HG03558 (cell line): ENCODE data around the gene AMIGO3.

ENCODE experiments used
- ATAC-seq: cut with Tn5 transposase; IDR thresholded peaks from one replicate; pipeline ENCODE4 v1.9.1; 2021; ENCODE audit warnings: moderate number of reproducible peaks; ENCODE audit not compliant: unreplicated experiment; ENCODE audit errors: extremely low read depth

The AMIGO3 gene

DNA sequence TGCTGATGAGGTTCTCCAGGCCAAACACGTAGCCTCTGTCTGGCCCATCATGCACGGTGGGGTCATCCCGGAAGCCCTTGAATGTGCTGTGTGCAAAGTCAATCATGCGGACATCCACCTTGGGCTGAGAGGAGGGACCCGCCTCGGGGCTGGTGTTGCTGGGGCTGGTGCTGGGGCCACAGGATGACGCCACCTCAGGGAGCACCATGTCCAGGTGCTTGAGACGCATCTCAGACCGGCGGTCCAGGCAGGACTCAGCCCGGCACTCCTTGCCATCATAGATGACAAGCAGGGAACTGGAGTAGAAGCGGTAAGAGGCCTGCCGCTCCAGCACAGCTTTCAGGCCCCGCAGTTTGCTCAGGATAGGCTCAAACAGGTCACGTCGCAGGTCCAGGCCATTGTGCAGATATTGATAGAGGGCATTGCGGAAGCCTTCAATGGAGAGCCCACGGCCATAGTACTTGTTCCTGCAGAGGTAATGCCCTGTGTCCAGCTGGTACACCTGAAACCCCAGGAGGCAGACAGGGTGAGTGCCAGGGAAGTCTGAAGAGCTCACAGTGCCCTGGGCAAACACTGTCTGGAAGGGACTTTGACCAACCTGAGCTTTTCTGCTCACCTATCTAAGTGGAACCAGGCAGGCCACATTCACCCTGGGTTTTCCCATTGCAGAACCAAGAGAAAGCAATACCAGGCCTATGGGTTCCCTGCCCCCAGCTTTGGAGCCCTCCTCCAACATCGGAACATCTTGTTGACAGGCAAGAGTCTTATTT lies 7.9 kb upstream of the AMIGO3 start:
- ATAC-seq = no peak

DNA sequence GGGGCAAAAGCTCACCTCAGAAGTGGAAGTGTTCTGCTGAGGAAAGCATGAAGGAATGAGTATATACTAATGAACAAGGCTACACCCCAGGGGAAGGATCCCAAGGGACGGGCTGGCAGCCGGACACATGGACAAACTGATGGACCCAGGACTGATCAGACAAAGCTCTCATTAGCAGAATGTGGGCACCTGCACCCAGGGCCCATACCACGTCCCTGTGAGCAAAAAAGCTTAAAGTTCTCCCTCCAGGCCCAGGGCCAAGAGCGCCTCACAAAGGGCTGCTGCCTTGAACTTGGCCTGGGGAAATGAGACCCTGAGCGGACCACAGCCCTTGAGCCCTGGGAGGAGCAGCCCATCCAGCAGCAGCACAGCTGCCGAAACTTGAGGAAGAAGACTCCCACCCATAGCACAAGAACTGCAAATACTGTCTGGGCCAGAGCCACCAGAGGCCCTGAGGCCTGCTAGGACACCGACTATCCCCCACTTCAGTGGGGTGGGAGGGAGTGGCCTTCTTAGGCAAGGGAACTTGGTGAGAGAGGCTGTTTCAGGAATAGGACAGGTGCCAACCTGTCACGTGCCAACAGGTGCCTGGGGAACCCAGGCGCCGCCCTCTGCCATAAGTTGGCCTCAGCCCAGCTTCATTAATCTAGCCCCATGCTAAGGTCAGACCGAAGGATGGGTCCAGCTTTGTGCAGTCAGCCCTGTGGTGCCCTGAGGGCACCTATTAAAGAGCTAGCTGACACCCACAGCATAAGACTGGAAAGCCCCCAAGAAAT lies 6.6 kb upstream of the AMIGO3 start:
- ATAC-seq = no peak

DNA sequence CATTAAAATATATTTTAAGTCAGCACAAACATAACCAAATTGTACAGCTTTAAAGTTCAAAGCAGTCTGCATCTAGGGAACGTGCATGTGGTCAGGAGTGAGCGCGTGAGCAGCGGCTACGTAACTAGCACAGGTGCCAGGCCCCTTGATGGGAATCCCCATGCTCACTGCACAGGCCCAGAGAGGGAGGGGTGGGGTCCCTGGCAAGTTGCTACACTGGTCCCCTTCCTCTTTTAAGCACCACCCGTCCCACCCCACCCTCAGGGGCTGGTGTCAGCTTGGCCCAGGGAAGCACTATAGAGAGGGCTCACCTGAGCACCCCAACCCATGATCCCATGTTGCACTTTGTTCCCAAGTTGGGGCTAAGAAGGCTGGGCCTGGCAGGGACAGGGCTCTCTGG lies 5.1 kb upstream of the AMIGO3 start:
- ATAC-seq = no peak

DNA sequence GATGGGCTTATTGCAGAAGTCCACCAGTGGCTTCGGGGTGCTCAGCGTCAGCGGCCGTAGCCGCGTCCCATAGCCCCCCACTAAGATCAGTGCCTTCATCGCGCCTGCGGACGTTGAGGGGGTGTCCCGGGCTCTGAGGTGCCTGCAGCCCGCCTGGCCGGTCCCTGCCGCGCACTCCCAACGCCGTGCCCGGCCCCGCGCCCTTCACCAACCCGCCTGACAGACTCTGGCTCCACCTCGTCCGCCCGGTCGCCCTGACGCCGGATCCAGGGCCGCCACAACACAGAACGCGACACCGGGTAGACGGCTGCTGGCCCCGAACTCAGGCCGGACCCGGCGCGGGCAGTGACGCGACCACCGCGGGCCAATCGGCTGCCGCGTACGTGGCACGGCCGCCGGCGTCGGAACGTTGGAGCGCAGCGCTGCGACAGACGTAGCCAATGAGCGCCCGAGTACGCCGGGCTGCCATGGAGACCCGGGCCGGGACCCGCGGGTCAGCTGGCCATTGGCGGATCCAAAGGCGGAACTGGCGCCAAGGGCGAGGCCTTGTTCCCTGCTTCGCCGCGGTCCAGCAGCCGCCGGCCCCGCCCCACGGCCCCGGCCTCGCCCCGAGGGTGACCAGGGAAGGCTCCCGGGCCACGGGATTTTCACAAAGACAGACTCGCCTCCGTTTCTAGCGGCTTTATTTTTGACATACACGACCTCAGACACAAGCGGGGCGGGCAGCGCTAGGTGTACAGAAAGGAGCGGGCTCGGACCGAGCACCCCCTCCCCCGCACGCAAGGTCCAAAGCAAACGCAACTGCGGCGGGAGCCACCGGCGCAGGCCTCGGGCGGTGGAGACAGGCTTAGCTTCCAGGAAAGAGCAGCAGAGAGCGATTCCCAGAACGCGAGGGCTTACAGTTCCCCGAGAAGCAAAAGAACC lies 4.4 kb upstream of the AMIGO3 start, which contains the start of gene GMPPB:
TSS of gene GMPPB (minus strand) at position 324 of the 924 bp plus-strand sequence. CDS start at position 99, 225 bp downstream.
- peak; percentile 67 for ATAC-seq

DNA sequence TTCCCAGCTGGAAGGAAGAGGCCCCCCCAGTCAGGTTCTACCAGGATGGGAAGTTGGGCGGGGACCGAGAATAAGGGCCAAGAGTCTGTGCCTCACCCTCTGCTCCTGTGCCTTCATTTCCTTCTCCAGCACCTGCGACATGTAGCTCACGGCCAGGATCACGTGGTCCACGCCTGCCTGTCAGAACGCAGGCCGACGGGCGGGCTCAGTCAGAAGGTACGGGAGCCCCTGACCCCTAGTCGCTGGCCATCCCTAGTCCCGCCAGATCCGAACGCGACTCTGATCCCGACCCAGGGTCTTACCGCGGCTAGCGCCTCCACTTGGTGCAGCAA lies 3.8 kb upstream of the AMIGO3 start:
- ATAC-seq = no peak

DNA sequence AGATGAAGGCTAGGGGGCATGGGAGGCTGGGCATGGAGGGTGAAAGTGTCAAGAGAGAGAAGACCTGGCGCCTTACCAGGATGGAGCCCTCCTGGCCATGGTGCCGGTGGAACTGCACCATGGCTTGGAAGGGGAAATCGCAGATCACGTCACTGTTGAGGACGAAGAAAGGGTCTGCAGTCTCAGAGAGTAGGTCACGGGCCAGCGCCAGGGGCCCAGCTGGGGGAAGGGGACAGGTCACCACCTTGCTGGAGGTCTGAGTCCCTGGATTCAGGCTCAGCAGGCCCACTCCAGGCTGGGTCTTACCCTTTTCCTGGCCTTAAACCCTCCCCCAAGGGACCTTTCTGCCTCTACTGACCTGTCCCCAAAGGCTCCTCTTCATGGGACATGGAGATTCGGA lies 3.4 kb upstream of the AMIGO3 start:
- ATAC-seq = no peak

DNA sequence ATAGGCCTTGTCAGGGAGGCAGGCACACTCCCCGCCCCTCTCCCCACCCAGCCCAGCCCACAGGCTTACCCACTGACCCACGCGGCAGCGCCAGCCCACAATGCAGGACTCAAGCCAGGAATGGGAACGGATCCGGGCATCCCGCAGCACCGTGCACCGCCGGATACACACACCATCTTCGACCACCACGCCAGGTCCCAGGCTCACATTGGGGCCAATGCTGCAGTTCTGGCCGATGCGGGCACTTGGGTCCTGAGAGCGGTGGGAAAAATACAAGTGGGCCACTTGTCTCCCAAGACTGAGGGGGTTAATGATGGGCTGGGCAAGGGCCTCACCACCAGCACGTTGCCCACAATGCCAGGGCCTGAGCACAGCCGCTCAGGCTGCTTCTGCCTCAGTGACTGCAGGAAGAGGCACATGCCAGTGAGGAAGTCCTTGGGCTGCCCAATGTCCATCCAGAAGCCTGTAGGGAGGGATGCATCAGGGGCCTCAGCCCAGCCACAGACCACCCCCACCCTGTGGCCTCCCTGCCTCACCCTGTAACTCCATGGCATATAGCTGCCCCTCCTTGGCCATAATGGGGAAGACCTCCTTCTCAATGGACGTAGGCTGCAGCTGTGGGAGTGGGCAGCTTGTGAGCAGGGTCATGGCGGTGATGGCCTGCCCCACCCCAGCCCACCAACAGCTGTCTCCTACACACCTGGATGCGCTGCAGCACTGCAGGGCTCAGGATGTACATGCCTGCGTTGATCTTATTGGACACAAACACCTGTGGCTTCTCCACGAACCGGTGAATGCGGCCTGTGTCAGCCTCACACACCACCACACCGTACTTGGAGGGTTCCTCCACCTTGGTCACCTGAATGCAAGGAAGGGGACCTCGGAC lies 2.7 kb upstream of the AMIGO3 start:
- ATAC-seq = no peak

DNA sequence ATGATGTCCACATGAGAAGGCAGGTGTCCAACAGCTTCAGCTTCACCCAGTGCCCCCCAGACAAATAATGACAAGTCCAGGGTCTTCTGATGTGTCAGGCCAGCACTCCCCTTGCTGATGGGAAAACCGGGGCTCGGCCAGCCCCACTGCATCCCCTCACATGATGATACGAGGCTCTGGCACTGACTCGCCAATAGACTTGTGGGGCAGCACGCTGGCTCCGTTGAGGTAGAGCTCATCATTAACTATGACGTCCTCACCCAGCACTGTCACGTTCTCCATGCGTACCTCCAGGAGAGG lies 2.1 kb upstream of the AMIGO3 start:
- no peak for ATAC-seq

DNA sequence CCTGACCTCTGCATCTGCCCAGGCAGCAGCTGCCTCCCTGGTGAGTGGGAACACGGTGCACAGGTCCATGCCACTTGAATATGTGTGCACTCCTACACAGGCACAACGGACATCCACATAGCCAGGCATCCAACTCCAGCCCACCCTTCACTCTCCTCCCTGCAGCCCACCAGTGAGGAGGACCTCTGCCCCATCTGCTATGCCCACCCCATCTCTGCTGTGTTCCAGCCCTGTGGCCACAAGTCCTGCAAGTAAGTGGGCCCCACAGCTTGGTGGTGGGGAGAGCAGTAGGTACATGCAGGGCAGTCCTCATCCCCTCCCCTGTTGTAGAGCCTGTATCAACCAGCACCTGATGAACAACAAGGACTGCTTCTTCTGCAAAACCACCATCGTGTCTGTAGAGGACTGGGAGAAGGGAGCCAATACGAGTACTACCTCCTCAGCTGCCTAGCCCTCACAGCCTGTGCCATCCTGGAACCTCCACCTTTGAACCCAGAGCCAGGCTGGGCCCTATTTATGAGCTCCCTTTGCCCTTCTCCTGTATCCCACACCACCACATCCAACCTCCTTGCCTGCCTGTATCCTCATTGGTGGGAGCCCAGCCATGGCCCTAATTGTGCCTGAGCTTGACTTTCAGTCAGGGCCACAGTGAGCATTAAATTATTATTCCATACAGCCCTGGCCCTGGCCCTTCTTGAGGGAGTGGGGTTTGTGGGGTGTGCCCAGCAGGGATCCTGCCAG lies 1.5 kb upstream of the AMIGO3 start:
- ATAC-seq = no peak

DNA sequence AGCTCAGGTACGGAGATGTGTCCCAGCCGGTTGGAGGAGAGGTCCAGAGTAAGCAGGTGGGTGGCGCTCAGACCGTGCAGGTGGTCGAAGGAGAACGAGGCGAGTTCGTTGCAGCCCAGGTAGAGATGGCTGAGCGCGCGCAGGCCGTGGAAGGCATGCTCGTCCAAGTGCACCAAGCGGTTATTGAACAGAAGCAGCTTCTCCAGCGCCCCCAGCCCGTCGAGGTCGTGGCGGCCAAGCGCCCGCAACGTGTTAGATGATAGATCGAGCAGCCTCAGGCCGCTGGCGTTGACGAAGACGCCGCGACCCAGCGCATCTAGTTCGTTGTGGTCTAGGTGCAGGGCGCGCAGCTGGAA lies 648 bp downstream of the AMIGO3 start:
- ATAC-seq = no peak

DNA sequence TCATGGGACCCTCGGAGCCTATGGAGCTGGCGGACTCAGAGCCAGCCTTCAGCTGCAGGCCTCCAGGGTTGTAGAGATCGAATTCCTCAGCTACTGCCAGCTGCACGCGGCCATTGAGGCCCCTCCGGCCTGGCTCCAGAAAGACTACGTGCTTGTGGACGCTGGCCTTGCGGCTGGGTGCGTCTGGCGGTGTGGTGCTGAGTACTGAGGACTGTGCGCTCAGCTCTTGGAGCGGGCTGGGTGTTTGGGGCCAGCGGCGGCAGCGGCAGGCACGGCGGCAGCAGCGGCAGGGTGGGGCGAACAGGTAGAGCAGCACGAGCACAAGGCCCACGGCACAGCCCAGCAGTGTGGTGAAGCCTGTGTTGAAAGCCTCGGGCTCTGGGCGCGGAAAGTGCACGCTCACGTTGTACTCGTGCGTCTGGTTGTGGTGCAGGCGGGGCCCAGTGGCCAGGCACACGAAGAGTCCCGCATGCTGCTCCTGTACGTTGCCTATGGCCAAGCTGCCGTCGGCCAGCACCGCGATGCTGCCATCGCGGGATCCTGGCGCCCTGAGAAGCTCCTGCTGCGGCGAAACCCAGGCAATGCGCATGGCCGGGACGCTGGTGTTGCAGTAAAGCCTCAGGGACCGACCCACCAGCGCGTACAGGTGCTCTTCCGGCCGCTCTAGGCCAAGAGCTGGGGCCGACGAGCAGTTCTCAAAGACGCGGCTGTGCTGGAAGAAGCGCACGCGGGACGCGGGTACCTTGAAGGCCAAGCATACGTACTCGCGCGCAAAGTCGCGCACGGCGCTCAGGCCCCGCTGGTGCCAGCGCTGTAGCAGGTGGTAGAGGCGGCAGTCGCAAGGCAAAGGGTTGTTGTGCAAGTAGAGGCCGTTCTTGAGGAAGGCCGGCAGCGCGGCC lies 1.3 kb downstream of the AMIGO3 start:
- ATAC-seq = no peak

DNA sequence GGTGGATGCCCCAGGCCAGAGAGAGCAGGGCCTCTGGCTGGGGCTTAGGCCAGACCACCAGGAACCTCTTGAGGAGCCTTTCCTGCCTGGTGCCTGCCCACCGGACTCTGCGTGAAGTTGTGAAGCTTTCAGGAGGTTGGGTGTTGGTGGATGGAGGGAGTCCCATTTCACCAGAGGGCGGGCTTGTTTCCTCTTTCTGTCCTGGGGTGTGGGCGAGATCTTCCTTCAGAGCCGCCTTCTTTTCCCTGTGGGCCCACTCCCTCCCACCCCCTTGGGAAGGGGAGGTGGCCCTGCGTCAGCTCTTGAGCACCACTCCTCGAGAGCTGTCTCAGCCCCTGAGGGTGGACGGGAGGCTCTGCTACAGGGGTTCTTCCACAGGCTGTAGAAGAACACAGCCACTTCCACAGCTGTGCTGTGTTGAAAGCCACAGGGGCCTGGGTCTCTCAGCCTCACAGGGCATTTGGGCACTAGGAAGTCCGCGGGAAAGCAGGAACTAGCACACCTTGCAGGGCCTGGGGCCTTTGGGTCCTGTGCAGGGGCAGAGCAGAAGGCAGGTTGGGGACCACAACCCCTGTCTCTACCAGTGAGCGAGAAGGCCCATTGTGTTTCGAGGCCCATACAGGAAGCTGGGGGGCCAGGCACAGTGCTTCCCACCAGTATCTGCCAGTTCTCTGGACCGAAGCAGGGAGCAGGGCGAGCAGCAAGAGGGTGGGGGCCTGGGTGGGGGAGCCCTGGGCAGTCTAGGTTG lies 2.1 kb downstream of the AMIGO3 start:
- no peak for ATAC-seq

DNA sequence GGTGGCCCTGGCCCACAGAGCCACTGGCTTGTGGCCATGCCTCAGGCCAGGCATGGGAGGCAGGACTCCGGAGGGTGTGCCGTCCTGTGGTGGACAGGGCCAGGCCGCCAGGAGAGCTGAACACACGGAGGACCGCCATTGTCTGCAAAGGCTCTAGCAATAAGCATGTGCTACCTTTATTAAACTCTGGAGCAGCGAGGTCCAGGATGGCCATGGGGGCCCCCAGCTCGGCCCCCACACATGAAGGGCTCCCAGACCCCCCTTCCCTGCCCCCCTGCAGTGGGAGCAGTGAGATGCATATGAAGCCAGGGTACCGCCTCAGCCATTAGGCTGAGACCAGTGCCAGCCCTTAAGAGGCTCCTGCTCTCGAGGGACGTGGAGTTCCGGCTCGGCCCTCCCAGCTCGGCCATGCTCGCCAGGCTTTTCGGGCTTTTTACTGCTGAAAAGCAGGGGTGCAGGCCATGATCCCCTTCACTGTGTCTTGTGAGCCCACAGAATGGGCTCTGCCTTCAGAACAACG lies 2.7 kb downstream of the AMIGO3 start:
- no peak for ATAC-seq

DNA sequence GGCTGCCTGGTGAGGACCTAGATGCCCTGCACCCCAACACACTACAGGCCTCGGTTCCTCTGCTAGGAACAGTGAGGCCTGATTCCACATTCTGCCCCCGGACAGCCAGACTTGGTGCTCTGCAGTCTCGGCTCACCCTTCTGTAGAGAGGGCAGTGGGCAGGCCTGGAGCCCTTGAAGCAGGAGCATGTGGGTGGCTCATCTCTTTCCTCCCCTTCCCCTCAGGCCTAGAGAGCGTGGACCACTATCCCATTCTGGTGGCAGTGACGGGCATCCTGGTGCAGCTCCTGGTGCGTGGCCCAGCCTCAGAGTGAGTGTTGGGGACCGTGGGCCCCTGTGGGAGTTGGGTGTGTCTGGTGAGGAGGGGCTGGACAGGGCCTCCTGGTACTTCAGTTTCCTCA lies 3.3 kb downstream of the AMIGO3 start:
- ATAC-seq = no peak

DNA sequence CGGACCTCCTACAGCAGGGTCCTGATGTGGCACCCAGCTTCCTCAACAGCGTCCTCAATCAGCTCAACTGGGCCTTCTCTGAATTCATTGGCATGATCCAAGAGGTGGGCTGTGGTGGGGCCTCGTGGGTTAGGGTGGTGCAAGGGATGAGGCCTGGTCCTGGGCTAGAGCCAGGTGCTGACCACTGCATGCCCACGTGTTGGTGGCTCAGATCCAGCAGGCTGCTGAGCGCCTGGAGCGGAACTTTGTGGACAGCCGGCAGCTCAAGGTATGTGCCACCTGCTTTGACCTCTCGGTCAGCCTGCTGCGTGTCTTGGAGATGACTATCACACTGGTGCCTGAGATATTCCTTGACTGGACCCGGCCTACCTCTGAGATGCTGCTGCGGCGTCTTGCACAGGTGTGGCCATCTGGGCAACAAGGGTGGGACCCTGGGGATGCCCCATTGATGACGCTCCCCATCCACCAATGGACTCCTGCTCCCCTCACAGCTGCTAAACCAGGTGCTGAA lies 3.8 kb downstream of the AMIGO3 start:
- ATAC-seq = no peak

DNA sequence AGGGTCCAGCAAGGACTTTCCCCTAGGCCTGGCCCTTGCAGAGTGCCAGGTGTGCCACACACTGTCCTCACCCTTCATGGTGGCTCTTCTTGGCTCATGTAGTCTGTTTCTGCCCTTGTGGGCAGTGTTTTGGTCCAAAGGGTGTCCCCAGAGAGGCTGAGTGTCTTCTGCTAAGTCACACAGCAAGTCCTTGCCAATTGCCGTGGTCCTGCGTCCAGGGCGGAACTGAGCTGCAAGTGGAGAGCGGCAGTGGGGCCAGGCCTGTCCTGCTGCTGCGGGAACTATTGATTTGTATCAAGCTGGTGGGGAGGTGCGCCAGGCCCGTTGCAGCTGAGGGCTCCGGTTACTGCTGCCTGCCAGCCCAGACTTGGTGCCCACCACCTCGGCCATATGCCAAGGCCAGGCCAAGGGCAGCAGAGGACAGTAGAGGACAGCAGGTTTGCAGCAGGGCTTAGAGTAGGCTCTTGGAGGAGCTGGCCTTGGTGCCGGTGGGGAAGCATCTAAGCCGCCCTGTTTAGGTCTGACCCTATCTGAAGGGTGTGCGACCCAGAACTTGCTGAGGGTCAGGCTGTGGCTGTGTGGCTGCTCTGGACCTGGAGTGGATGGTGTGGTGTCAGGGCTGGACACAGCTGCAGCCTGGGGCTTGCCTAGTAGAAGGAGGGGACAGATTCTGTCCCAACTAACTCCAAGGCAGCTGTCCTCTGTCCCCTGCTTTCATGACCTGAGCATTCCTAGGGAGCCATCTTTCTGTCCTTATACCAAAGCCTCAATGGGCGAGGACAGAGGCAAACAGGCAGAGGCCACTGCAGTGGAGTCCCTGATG lies 4.5 kb downstream of the AMIGO3 start:
- no peak for ATAC-seq
